GM23248 (cell line): ENCODE data around the gene BZW1.

Experiments used
- EZH2 ChIP-seq: fragments of 200-600 bp; sonication (generic); IDR thresholded peaks from 2 replicates; pipeline ENCODE4 v1.6.1; 2018; ENCODE audit warnings: antibody characterized with exemption, mild to moderate bottlenecking; ENCODE audit not compliant: insufficient read depth, poor library complexity, severe bottlenecking
- EZH2phosphoT487 ChIP-seq: fragments of 200-600 bp; sonication (generic); IDR thresholded peaks from 2 replicates; pipeline ENCODE4 v1.6.1; 2018; ENCODE audit warnings: antibody characterized with exemption, moderate library complexity, mild to moderate bottlenecking, low read depth; ENCODE audit not compliant: insufficient read depth

DNA sequence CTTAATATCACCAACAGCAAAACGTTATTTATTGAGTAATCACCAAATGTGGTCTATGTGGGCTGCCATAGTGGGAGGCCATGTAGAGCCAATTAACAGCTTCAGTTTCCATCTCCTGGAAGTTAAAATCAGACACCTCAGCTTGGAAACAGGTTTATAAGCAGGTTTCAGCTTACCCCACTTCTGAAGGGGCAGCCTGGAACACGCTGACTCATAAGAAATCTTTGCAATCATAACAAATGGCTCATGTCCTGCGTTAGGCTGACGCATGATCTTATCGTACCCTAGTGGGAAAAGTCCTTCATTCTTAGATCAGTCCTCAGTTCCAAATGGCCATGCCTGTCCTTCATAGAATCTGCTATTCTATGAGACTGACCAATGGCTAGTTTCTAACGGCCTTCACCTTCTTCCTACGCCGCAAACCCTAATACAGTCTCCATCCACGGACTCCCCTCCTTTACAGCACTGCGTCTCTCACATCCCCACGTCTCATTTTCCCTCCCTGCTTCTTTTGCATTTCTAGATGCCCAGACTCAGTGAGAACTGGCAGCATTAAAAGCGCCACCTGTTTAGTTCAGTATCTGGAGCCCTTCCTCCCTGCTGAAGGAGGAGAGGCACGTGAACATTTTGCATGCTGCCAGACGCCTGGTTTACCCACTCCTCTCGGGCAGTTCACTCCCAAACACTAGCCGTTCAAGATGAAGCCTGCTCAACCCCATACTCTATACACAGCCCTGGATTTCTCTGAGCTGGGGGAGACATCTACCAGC is 24.2 kb upstream of the BZW1 start:
- TF ChIP-seq EZH2 (no peak), EZH2phosphoT487 (no peak)
